ENCODE measurements around the gene FDXACB1.

FDXACB1 gene

GRCh38 chr11:111916768-111917167 lies 37.8 kb upstream of the FDXACB1 start:
- no peak for TF ChIP-seq CTCF (conservative IDR thresholded peaks at IDR 0.05; ENCODE audit: low read depth)
- ChIA-PET CTCF (no interaction called here), POLR2A (ENCODE audit: low non-redundant PET) (no interaction called here)
- H3K27ac ChIP-seq: no peak overlapping the region
- DNase-seq (ENCODE audit: low spot score): no peak

GRCh38 chr11:111913997-111914396 lies 35.0 kb upstream of the FDXACB1 start:
- TF ChIP-seq CTCF (conservative IDR thresholded peaks at IDR 0.05; ENCODE audit: low read depth): no peak
- CTCF ChIA-PET: interaction anchor here (0.9 to 1.0 kb wide), 2 partner anchors 12 to 34 kb away, joined by 3 read pairs; no protein-coding TSS in a partner anchor
- H3K27ac ChIP-seq: peak overlapping the region; percentile 98

GRCh38 chr11:111913031-111913861 lies 34.3 kb upstream of the FDXACB1 start:
- no peak for TF ChIP-seq CTCF (conservative IDR thresholded peaks at IDR 0.05; ENCODE audit: low read depth)
- ChIA-PET CTCF (interaction anchor here (0.6 to 0.9 kb wide), 2 partner anchors 16 to 33 kb away, joined by 3 to 5 read pairs; no protein-coding TSS in a partner anchor), POLR2A (ENCODE audit: low non-redundant PET) (no interaction called here)
- H3K27ac ChIP-seq: peak overlapping the region; percentile 98
- DNase-seq (ENCODE audit: low spot score): no peak

More at GRCh38 chr11:111913997-111914396, 35.0 kb upstream of the FDXACB1 start:
- no peak for DNase-seq (ENCODE audit: low spot score)
- POLR2A ChIA-PET (ENCODE audit: low non-redundant PET): no interaction called here

- peak within 1 kb of the TSS; percentile 98 for H3K27ac ChIP-seq
- DNase-seq (ENCODE audit: low spot score): no peak
- no peak for TF ChIP-seq CTCF (conservative IDR thresholded peaks at IDR 0.05; ENCODE audit: low read depth)
- POLR2A ChIA-PET (ENCODE audit: low non-redundant PET): no interaction called here
- CTCF ChIA-PET: interaction anchor here (0.6 kb wide), 1 partner anchor 16 kb away, joined by 5 read pairs; no protein-coding TSS in a partner anchor
Observed at GRCh38 chr11:111912535-111912934, 33.6 kb upstream of the FDXACB1 start, which contains the start of gene HSPB2. TSS of gene HSPB2 (plus strand) at chr11:111912734. CDS start at chr11:111912830, 96 bp downstream.

GRCh38 chr11:111911563-111912401 lies 32.8 kb upstream of the FDXACB1 start, which contains the start of gene CRYAB:
TSS of gene CRYAB (minus strand) at chr11:111911770. CDS start at chr11:111911724, 46 bp downstream.
- peak; percentile 71 for DNase-seq (ENCODE audit: low spot score)
- CTCF ChIA-PET: interaction anchor here (0.6 to 1.2 kb wide), 2 partner anchors 11 to 33 kb away, joined by 3 to 6 read pairs; no protein-coding TSS in a partner anchor
- POLR2A ChIA-PET (ENCODE audit: low non-redundant PET): no interaction called here
- TF ChIP-seq CTCF (conservative IDR thresholded peaks at IDR 0.05; ENCODE audit: low read depth): no peak
- peak within 1 kb of the TSS; percentile 98 for H3K27ac ChIP-seq

Measured in RWPE1 (cell line).